ENCODE data around the gene HDAC11.
"Not testable (repeated sequence)": the region's sequence is repeated elsewhere in the genome, so short reads cannot be mapped to it uniquely, and the experiment has no call there.

Gene HDAC11

DNA sequence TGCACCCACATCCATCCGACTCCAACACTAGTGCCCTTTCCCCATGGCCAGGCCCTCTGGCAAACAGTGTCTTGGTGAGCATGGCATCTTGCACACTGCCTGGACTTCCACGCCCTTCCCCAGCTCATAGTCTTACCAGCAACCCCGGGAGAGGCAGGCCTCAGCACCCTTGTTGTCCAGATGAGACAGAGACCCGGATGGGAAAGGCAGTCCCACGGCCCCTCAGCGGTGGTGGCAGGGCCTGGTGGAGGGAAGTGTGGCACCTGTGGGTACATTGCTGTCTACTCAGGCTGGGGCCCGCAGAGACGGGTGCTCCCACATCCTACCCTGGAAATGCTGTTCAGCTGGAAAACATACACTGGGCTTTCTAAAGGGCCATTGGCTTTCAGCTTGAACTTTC, 28.4 kb downstream of the HDAC11 start:
- no peak for DNase-seq

DNA sequence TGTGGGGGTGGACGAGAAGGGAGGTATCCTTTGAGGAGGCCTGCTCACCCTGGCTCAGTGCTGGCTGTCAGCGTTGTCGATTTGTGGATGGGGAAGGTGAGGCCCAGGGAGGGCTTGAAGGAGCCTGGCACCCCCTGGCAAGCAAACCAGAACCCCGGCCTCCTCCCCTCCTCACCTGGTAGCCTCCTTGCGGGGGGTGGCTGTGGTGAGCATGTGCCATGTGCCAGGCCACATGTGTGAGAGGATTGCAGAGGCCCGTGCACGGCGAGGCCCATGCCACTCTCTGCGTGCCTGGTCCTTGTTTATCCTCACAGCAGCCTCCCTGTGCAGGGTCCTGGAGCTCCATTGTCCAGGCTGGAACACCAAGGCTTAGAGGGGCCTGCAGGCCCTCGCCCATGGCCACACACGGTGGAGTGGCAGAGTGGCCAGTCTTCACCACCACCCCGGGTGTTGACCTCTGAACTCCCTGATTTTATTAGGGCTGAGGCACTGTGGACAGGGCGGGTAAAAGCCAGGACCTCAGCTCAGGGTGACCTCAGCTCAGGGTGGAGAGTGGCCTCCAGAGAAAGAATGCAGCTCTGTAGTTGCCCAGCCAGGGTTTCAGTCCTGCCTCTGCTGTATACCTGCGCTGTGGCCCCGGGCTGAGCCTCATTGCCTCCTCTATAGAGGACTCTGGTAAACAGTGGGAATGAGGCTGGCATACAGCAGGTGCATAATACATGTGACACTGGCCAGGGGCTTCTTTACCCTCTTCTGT, 29.1 kb downstream of the HDAC11 start:
- DNase-seq = no peak

DNA sequence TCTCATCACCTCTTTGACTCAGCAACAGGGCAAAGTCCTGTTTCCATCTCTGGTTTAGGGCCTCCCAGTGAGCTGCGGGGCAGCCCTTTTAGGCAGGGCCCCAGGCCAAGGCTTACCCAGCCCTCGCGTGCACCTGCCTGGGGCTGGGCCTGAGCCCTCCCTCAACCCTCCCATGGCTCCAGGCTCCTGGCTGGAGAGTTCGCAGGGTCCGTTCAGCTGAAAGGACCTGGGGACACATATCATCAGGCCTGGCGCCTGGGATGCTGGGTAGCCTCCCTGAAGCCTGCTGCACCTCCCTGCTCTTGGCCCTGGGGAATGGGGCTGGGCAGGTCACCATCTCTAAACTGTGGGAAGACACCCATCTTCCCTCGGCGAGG, 29.7 kb downstream of the HDAC11 start:
- DNase-seq = no peak

DNA sequence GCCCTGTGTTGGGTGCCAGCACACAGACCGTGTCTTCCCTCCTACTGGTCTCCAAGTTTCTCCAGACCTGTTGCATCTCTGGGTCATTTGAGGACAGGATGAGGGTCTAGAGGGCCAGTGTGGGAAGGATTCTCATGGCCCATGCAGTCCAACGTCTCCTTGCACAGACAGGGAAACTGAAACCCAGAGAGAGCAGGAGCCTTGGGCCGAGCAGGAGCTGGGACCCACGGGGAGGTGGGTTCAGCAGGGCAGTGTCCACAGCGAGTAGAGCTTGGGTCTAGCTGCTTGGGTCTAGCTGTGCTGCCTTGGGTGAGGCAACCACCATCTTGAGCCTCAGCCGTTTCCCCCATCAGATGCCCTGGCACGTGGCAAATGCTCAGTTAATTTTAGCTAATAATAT, 32.3 kb downstream of the HDAC11 start:
- DNase-seq = no peak

DNA sequence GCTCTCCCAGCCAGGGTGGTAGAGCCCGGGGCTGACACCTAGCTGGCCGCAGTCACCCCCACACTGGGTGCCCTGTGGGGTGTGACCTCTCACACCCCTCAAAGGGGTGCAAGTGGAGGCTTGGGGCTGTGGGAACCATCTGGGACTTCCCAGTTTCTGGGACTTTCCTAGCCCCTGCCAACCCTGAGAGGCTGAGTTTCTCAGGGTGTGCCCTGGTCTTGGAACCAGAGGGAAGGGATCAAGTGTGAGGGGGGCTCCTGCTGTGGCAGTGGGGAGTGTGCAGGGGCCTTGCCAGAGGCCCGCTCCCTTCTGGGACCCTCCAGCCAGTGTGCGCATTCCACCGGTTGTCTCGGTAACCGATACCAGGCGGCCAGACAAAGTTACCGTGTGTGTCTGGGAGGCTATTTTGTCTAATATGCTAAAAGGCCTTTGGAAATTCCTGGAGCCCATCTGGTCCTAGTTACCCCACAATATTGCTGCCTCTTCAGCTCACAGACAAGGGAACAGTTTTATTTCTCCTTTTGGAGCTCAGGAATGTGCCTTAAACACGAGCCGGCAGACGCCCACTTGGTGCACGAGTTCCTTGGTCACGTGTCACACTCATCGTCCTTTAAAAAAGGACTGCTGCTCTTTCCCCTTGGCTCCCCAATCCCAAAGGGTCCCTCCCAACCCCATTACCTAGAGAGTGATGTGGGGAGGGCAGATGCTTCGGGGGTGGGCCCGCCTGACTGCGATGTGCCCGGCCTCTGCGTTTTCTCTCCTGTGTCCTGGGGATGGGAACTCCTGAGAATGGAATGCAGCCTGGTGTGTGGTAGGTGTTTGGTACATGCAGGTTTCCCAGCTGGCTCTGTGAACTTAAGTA, 33.2 kb downstream of the HDAC11 start:
- no peak for DNase-seq

DNA sequence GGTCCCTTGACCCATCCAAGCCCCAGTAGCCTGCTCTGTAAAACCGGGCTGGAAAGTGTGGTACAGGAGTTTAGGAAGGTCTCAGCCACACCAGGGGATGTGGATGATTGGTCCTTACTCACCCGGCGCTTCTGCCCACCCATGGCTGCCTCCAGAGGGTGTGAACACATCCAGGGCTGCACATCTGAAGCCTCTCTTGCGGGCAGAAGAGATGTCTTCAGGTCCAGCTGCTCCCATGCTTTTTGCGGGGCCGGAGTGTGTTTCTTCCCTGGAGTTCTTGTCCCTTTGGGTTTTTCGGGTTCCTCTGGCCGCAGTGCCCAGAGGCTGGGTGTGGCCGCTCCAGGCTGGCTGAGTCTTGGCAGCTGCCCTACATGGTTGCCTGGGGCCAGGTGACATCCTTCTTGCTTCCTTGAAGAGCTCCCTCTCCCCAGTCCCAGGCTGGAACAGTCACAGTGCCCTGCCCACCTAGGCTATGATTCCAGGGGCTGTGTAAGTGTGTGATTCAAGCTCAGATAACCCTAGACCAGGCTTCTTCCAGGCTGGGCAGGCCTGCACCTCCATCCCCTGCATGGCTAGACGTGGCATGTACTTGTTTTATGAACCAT, 33.9 kb downstream of the HDAC11 start:
- no peak for DNase-seq

DNA sequence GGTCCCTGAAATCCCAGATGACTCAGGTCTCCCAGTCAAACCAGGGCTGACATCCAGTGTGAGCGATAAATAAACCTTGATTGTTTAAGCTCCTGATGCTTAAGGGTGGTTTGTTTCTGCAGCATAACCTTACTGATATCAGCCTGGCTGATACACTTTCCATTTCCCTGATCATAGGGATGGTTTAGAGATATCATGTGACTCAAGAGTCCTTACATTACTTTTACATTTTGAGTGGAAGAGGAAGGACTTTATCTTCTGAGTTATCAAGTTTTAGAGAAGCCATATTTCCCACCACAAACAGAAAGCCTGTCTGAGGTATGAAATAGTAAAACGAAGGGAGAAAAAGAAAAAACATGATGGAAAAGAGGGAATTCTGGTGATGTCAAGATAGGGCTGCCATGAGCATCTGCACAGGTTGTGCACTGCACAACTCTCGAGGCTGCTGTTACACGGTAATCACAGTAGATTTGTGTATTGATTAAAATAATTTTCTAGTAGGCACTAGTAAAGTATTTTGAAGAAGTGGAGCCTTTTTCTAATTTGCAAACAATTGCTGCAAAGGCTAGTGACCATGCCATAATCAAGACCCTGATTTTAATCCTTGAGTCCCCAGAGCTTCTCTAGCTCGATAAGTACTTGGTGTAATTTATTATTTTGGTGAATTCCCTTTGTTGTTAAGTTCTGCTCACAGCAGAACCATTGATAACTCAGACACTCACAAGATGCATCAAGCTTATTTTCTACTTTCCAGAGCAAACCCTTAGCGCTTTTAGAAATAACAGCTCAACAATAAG, 34.7 kb downstream of the HDAC11 start:
- DNase-seq = no peak

DNA sequence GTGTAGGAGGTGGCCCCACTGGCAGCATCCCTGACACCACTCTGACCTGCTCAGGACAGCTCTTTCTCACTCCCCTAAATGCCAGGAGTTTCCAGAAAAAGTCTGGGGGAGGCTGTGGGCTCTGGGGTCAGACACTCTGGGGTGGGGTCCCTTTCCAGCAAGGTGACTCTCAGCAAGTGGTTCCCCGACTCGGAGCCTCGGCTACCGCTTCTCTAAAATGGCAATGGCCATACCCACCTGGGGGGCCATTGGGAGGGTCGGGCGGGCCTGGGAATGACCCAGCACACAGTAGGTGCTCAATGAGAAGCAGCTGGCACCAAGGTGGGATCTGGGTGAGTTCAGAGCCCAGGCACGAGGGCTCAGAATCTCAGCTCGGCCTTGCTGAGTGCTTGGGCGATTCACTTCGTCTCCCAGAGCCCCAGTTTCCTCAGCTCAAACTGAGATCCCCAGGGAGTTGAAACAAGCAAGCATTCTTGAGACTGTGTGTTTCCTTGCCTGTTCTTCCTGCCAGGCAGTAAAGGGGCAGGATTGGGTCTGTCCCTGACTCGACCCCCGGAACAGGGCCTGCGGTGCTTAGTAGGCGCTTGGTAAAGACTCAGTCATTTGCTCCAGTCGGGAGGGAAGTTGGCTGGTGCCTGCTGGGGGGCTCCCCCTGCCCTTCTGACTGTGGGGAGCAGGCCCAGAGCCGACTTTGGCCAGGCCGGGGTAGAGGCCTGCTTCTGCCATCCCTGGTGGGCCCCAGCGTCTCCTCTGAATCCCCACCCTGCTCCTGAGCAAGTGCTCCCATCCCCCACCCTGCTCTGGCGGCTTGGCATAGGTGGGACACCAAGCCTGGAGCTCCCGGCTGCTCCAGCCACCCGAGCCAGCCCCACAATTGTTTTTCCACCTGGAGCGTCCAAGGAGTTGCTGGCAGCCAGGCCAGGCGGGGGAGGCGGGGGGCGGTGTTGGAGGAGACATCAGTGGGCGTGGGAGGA, 36.0 kb downstream of the HDAC11 start:
- no peak for DNase-seq

DNA sequence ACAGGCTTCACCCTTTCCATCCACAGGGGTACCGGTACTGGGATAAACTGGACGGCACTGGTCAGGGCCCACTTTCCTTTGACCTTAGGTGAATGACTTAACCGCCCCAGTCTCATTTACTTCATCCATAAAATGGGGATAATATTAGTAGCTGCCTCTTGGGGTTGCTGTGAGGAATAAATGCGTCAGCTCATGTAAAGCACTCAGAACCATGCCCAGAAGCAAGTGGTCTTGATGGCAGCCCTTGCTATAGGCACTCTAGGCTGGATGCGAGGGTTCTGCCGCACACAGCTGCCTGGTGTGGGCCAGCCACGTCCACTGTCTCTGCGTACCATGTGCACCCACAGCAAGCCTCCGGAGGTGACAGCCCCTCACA, 36.6 kb downstream of the HDAC11 start:
- no peak for DNase-seq

DNA sequence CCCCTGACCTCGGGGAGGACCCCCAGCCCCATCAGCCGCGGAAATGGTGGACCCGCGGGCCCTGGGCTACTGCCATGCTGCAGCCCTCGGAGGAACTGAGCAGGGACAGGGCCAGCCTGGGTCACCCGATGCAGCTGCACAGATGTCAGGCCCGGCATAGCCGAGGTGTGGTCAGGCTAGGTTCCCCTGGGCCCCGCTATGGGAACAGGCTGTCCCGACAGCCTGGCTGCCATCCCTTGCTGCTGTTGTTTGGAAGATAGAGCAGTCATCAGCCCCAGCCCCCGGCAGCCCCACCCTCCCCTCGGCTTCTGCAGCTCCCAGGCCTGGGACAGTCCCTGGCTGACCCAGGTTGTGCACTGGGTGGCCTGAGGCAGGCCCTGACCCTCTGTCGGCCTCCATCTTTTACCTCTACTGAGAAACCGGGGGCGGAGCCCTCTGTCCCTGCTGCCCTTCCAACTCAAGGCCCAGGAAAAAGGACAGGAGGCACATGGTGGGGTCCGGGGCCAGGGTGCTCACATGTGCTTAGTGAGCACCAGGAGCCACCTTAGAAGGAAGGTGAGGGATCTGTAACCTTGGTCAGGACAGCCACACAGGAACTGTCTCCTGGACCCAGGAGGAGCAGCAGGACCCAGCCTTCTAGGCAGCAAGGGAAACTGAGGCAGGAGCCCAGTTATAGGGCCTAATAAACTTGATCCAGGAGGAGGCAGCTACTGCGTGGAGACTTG, 37.3 kb downstream of the HDAC11 start:
- no peak for DNase-seq

DNA sequence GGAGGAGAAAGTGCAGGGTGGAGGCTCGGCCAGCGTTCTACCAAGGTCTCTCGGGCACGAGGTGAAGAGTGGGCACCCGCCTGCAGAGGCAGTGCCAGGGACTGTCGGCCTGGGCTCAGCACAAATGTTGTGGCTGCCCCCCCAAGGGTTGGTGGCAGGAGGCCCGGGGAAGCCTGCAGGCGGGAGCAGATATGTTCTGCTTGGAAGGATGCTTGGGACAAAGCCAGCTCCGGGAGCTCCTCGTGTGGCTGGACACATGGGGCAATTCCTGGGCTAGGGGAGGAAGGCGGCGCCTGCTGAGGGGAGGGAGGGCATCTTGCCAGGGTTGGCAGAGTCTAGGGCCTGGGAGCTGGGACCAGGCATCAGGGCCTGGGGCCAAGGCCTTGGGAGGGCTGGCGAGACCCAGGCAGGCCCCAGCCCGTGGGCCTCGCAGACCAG, 38.4 kb downstream of the HDAC11 start:
- DNase-seq = no peak

DNA sequence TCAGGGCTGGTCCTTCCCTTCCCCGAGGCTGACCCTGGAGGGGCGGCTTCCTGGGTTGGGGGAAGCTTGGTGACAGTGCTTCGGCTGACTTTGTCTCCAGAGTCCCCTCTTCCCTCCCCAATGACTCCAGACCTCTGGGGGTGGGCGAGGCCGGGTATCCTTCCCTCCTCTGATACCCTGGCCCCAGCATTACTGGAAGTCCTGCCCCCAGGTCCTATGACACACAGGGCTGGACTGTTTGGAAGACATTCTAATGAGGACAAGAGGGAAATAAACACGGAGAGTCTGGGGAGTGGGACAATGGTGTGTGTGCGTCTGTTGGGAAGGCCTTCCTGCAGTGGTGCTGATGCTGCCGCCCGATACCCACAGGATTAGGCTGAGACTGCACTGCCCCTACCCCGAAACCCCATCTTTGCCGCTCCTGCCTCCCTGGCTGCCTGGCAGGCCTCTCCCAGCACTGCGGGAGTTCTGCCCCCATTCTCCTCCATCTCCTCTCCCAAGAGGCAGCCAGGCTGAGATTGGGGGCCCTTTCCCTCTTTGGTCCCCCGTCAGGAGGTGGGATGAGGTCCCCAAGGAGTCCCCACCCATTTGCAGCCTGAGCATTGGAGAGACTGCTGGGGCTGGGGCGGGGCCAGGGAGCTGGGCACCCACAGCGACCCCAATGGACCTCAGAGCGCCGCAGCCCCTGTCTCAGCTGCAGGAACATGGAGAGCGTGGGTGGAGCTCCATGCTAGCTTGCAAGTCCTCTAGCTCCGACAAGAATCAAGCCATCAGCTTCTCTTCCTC, 39.1 kb downstream of the HDAC11 start:
- DNase-seq = no peak

DNA sequence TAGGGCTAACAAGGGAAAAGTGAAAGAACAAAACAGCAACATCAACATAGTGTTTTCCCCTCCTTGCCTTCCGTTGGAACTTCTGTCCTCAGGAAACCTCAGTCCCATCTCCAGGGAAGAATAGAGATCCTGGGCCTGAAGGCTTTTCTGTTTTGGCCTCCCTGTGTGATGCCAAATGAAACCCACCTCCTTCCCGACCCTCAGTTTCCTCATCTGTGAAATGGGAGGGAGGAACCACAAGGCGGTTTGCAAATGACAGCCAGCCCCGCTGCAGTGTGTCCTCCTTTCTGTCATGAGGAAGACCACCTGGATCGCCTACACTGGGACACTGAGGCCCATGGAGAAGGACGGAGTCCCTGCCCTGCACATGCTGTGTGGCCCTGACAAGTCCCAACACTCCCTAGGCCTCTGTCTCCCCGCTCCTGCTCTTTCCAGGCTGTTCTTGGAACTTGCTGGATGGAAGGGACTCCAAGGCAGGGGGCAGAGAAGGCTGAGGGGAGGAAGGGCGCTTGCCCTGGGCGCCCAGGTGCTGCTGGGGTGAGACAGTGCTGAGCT, 40.3 kb downstream of the HDAC11 start:
- no peak for DNase-seq

DNA sequence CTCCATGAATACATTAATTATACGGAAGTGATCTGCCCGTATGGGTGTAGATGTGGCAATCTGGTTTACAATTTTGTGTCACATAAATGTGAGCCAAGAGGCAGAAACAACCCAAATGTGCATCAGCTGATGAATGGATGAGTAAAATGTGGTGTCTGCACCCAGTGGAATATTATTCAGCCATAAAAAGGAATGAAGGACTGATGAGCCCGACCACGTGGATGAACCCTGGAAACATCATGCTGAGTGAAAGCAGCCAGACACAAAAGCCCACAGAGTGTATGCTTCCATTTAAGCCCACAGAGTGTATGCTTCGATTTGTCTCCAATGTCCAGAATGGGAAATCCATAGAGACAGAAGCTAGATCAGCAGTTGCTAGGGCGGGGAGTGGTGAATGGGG, 41.2 kb downstream of the HDAC11 start:
- DNase-seq = no peak

DNA sequence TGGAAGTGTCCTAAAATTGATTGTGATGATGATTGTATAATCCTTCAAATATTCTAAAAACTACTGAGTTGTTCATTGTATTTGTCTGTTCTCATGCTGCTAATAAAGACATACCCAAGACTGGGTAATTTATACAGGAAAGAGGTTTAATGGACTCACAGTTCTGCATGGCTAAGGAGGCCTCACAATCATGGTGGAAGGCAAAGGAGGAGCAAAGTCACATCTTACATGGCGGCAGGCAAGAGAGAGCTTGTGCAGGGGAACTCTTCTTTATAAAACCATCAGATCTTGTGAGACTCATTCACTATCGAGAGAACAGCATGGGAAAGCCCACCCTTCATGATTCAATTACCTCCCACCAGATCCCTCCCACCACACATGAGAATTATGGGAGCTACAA, 41.6 kb downstream of the HDAC11 start:
- not testable (repeated sequence) for DNase-seq

DNA sequence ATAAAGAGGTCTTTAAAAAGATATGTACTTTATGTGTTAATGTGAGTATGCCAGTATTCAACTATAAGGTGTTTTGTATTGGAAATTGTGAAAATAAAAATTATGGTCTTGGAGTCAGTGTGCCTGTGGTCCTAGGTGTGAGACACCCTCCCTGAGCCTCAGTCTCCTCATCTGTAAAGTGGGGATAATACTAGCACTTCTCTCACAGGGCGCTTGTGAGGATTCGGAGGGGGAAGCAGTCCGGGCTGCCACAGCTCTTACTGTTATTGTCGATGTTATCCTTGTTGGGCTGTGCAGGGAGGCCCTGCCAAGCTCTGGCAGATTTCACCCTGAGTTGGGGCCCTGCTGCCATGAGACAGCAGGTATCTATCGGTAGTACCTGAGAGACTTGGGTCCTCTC, 42.1 kb downstream of the HDAC11 start:
- no peak for DNase-seq

DNA sequence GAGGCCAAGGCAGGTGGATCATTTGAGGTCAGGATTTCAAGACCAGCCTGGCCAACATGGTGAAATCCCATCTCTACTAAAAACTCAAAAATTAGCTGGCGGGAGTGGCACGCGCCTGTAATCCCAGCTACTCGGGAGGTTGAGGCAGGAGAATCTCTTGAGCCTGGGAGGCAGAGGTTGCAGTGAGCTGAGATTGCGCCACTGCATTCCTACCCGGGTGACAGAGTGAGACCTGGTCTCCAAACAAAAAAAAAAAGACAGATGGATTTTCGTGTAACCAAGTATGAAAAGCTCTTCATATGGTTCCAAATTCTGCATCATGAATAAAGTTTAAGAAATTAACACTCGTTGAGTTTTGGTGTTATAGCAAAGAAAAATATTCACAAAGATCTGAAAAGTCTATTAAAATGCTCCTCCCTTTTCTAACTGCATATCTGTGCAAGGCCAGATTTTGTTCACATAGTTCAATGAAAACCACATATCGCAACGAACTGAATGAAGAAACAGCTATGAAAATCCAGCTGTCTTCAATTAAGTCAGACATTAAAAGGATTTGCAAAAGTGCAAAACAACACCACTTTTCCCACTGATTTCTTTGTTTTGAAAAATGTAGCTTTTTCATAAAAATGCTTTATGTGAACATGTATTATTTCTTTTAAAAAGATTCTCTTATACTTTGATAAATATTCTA, 45.0 kb downstream of the HDAC11 start:
- DNase-seq = no peak

DNA sequence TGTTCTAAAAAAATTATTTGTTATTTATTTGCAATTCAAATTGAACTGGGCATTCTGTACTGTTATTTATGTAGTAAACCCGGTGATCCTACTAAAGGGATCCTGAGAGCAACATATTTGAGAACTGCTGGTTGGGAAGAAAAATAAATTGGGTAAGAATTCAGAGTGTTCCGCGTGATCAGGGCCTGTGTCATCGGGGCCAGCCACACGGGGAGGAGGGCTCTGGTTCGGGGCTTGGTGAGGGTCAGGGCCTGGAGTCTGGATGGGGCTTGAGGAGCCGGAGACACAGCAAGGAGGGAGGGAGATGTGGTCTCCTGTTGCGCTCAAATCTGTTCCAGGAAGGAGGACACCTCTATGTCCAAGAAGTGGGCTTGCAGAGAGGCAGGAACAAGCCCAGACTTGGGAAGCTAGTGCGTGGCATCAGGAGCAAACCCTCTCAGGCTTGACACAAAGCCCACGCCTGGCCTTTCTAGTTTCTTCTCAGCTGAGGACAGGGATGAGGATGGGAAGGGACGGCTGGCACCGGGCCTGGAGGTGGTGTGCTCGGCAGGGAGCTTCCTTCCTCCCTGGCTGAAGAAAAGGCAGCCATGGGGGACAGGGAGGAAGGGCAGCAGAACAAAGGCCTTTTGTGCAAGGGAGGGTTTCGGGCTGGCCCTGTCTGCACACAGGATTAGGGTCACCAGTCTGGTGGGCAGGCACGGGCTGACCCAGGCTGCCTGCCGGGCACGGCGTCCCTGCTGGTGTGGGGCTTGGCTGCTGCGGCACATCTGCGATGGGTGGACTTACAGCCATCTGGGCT, 45.9 kb downstream of the HDAC11 start:
- no peak for DNase-seq

DNA sequence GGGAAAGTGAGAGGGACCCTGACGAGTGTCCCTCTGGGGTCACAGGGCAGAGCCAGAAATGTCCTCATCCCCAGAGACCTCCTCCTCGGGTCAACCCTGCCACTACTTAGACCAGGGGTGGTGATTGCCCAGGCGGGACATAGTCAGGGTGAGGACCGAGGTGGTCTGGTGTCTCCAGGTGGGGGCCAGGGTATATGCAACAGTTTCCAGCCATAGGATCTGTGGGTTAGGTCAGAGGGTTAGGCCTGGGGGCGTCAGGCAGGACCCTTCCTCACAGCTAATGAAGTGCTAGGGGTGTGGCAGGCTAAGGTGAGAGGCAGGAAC, 46.5 kb downstream of the HDAC11 start:
- no peak for DNase-seq
